WERI-Rb-1 (cell line): ENCODE data around the gene NOXRED1.

Experiments
- DNase-seq: peaks from one replicate; pipeline ENCODE4 v3.0.0-alpha.2; 2020
- H3K27ac ChIP-seq: fragments of 250-450 bp; sonication (Bioruptor Pico); 2 replicates; pipeline ENCODE4 v1.5.1; 2020; ENCODE audit warnings: mild to moderate bottlenecking, moderate library complexity
- H3K27me3 ChIP-seq: fragments of 250-450 bp; sonication (Bioruptor Pico); 2 replicates; pipeline ENCODE4 v1.5.1; 2021; ENCODE audit warnings: mild to moderate bottlenecking, low read depth, moderate library complexity; ENCODE audit not compliant: insufficient read depth, severe bottlenecking
- H3K36me3 ChIP-seq: fragments of 250-450 bp; sonication (Bioruptor Pico); 2 replicates; pipeline ENCODE4 v1.5.1; 2020; ENCODE audit warnings: mild to moderate bottlenecking, moderate library complexity
- H3K4me3 ChIP-seq: 2 replicates; pipeline ENCODE4 v1.5.1; 2011; ENCODE audit warnings: low read depth, mild to moderate bottlenecking, control low read depth, low read length
- H3K9me3 ChIP-seq: fragments of 250-450 bp; sonication (Bioruptor Pico); 2 replicates; pipeline ENCODE4 v1.5.1; 2021; ENCODE audit warnings: mild to moderate bottlenecking, moderate library complexity; ENCODE audit not compliant: severe bottlenecking
- TF ChIP-seq, protein P1 (sequence below): IDR thresholded peaks from 2 replicates; pipeline ENCODE4 v1.5.1; 2011; ENCODE audit warnings: low read depth, mild to moderate bottlenecking, control low read depth, inconsistent platforms, low read length

NOXRED1 gene

GRCh38 chr14:77406086-77406485 is 17.2 kb downstream of the NOXRED1 start:
- no peak overlapping the region for H3K27ac ChIP-seq
- no peaks in the 10 kb centered on the region for H3K27me3 ChIP-seq
- no peaks in the 10 kb centered on the region for H3K36me3 ChIP-seq
- TF ChIP-seq, protein P1, sequence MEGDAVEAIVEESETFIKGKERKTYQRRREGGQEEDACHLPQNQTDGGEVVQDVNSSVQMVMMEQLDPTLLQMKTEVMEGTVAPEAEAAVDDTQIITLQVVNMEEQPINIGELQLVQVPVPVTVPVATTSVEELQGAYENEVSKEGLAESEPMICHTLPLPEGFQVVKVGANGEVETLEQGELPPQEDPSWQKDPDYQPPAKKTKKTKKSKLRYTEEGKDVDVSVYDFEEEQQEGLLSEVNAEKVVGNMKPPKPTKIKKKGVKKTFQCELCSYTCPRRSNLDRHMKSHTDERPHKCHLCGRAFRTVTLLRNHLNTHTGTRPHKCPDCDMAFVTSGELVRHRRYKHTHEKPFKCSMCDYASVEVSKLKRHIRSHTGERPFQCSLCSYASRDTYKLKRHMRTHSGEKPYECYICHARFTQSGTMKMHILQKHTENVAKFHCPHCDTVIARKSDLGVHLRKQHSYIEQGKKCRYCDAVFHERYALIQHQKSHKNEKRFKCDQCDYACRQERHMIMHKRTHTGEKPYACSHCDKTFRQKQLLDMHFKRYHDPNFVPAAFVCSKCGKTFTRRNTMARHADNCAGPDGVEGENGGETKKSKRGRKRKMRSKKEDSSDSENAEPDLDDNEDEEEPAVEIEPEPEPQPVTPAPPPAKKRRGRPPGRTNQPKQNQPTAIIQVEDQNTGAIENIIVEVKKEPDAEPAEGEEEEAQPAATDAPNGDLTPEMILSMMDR: no peak
- no peak overlapping the region for H3K4me3 ChIP-seq
- H3K9me3 ChIP-seq: no peaks in the 10 kb centered on the region
- no peak for DNase-seq

DNA sequence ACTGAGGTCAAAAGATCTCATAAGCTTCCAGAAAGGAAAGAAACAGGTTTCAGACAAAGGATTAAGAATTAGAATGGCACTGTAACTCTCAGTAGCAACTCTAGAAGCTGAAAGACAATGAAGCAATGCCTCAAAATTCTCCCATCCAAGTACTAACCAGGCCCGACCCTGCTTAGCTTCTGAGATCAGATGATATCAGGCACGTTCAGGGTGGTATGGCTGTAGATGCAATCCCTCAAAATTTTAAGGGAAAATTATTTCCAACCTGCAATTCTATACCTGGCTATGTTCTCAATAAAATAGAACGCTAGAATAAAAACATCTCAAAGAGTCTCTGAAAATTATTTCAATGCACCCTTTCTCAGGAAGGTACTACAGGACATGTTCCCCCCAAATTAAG is 19.6 kb downstream of the NOXRED1 start:
- H3K27ac ChIP-seq: no peak overlapping the region
- no peaks in the 10 kb centered on the region for H3K36me3 ChIP-seq
- TF ChIP-seq, protein P1: no peak
- no peak overlapping the region for H3K4me3 ChIP-seq
- no peaks in the 10 kb centered on the region for H3K9me3 ChIP-seq
- DNase-seq: no peak
- H3K27me3 ChIP-seq: no peaks in the 10 kb centered on the region

- TF ChIP-seq, protein P1: no peak
- no peaks in the 10 kb centered on the region for H3K36me3 ChIP-seq
- DNase-seq: no peak
- H3K27ac ChIP-seq: no peak overlapping the region
- no peaks in the 10 kb centered on the region for H3K27me3 ChIP-seq
- H3K9me3 ChIP-seq: no peaks in the 10 kb centered on the region
- H3K4me3 ChIP-seq: no peak overlapping the region
Observed at GRCh38 chr14:77400216-77400615, 23.1 kb downstream of the NOXRED1 start.

DNA sequence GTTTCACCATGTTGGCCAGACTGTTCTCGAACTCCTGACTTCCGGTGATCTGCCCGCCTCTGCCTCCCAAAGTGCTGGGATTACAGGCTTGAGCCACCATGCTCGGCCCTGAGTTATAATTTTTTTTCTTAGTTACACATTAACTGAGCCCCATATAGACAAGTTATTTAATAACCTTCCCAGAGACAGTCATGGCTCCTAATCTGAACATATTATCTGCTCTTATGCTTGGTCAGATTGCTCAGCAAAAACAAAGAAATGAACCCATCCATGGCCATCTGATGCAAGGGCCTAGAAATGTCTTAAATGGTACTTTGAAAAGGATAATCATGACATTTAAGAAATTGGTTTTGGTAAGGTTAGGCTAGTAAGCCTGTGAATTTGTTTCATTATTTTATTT is 33.1 kb downstream of the NOXRED1 start:
- H3K27ac ChIP-seq: no peak overlapping the region
- H3K36me3 ChIP-seq: no peaks in the 10 kb centered on the region
- DNase-seq: no peak
- H3K27me3 ChIP-seq: no peaks in the 10 kb centered on the region
- TF ChIP-seq, protein P1: no peak
- H3K9me3 ChIP-seq: no peaks in the 10 kb centered on the region
- no peak overlapping the region for H3K4me3 ChIP-seq

GRCh38 chr14:77378701-77379100 is 44.6 kb downstream of the NOXRED1 start:
- TF ChIP-seq, protein P1: no peak
- no peak overlapping the region for H3K4me3 ChIP-seq
- DNase-seq: no peak

DNA sequence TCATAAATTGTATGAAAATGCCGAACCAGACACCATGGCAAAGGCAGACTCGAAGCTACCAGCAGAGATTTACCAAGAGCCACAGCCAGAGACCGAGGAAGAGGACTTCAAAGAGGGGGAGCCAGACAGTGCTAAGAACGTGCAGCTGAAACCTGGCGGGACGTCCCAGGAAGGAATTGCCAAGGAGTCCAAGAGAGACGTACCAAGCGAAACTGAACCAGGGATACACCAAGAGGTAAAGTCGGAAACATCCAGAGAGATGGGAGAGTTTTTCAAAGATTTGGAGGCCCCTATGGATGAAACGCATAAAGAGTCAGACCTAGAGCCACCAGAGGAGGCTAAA is 45.9 kb downstream of the NOXRED1 start:
- H3K36me3 ChIP-seq: 0 out of 2 replicates have a peak, but pooled peaks cover 2% of the 10 kb centered on the region
- H3K4me3 ChIP-seq: peak overlapping the region; percentile 86
- H3K9me3 ChIP-seq: peaks cover 3% of the 10 kb centered on the region
- TF ChIP-seq, protein P1: no peak
- H3K27ac ChIP-seq: peak overlapping the region; percentile 86
- no peak for DNase-seq
- no peaks in the 10 kb centered on the region for H3K27me3 ChIP-seq

More at GRCh38 chr14:77378701-77379100, 44.6 kb downstream of the NOXRED1 start:
- Histone ChIP-seq H3K27me3 (no peaks in the 10 kb centered on the region), H3K36me3 (0 out of 2 replicates have a peak, but pooled peaks cover 2% of the 10 kb centered on the region), H3K9me3 (peaks cover 3% of the 10 kb centered on the region), H3K27ac (no peak overlapping the region)
